HG03439 (cell line): ENCODE data around the gene TM9SF3.

ENCODE experiments used
- ATAC-seq: cut with Tn5 transposase; IDR thresholded peaks from one replicate; pipeline ENCODE4 v1.9.1; 2021; ENCODE audit warnings: mild to moderate bottlenecking, moderate library complexity; ENCODE audit not compliant: unreplicated experiment

The TM9SF3 gene

DNA sequence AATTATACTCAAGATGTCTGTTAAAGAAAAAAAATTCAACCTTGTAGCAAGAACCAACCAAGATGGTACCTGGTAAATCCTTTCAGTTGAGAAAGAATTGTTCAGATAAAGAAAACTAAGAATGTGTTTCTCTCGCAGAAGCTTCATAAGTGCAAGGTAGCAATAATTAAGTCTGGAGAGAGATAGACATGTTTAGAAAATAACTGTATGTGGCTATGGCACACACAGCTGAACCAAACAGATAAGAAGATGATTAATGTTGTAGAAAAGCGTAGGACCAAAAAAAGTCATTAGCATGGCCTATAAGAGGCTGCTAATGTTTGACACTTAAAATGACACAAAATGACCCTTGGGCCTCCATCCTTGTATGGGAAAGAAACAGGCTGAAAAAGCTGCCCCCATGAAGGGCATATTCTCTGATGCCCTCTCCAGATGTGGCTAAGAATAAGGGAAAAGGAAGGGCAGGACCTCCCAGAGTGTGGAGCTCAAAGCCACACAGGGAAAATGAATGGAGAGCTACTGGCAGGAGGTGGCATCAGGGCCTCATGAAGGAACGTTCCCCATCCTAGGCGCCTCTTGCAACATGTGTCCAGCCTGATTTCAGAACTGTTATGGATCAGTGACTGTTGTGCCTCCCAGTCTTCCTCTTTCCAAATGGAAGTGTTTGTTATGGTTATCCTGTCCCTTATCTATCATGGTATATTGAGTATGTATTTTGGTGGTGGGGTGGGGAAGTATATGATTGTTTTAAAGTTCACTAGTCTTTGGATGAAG, 103.8 kb downstream of the TM9SF3 start:
- ATAC-seq, result no peak

DNA sequence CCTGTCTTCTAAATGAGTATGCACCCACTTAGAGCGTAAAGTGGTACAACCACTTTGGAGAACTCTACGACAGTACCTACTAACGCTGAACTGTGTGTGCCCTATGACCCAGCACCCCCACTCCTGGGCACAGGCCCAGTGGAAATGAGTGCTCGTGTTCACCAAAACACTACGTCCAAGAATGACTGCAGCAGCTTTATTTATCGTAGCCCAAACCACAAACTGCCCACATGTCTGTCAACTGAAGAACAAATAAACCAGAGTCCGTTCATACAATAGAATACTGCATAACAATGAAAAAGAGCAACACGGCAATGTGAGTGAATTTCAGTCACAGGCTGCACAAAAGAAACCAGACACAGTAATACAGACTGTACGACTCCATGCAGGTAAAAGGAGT, 108.5 kb downstream of the TM9SF3 start:
- ATAC-seq, result no peak

DNA sequence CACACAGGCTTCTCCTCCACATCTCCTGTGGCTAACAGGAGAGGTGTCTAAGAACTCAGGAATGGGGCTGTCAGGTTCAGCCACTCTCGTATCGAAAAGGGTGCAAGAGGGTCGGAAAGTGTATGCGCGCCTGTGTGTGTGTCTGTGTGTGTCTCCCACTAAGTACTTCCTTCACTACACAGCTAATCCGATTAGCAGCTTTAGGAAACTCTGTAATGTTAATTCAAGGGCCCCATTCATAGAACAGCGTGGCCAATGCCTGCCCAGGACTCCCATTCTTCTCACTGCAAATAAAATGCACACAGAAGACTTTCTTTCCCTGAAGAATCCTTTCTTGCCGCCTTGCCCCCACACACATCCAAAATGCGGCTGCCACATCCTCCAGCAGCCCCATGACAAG, 112.9 kb downstream of the TM9SF3 start:
- no peak for ATAC-seq

DNA sequence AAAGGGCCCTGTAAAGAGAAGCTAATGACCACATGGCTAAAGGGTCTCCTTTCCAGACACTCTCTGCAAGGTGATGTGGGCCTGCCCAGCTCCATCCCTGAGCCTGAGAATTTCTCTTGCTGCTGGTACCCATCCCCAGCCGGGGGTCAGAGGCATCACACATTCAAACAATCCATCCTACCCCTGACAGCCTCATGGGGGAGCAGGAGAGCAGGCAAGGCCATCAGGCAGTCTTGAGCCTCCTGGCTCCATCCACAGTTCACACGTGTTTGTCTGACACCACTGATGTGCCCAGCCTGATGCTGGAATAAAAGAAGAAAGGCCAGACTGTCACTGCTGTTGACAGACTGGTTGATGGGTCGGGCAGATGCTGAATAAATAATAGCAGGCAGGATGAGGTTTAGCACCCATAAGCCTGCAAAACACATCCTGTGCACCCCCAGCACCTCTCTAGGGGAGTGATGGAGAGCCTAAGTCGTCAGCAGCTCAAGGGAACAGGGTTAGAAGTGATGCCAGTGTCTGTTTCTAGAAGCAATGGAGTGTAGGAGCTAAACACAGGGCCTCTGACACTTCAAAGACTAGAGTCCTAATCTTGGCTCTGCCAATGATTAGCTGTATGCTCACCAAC, 116.6 kb downstream of the TM9SF3 start:
- ATAC-seq, result no peak

DNA sequence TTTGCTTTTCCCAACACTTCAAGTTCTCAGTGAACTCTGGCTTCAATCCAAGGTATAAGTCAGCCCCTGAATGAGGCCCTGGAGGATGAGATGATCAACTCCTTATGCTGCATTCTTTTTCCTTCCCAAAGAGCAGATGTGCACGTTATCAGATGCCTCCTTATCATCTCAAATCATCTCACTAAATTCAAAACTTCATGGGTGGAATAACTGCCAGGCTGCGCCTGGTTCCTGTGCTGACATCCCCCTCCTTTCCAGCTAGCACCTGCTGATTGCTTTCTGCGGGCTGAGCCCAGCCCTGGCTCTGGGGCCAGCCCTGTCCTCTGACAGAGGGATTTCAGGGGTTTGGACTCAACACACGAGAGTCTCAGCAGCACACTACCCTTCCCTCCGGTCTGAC, 118.0 kb downstream of the TM9SF3 start:
- no peak for ATAC-seq
